D341Med (cell line): ENCODE data around the gene FAM135A.
"Not testable (repeated sequence)": the region's sequence is repeated elsewhere in the genome, so short reads cannot be mapped to it uniquely, and the experiment has no call there.

ENCODE experiments used
- DNase-seq: peaks from one replicate; pipeline ENCODE4 v3.0.0; 2012; ENCODE audit warnings: low spot score

Gene FAM135A

GRCh38 chr6:70459699-70460098, 46.4 kb downstream of the FAM135A start:
- not testable (repeated sequence) for DNase-seq

GRCh38 chr6:70470016-70470415, 56.7 kb downstream of the FAM135A start:
- DNase-seq: no peak

- DNase-seq: not testable (repeated sequence)
Measured at GRCh38 chr6:70470510-70470909, 57.2 kb downstream of the FAM135A start.

GRCh38 chr6:70474751-70475150, 61.4 kb downstream of the FAM135A start:
- no peak for DNase-seq

GRCh38 chr6:70479236-70479635, 65.9 kb downstream of the FAM135A start:
- DNase-seq: peak; percentile 38

- not testable (repeated sequence) for DNase-seq
Measured at GRCh38 chr6:70486638-70487037, 73.3 kb downstream of the FAM135A start.

GRCh38 chr6:70489364-70489763, 76.1 kb downstream of the FAM135A start:
- no peak for DNase-seq

GRCh38 chr6:70494833-70495232, 81.5 kb downstream of the FAM135A start:
- no peak for DNase-seq

GRCh38 chr6:70495790-70496189, 82.5 kb downstream of the FAM135A start:
- not testable (repeated sequence) for DNase-seq

- DNase-seq: no peak
Measured at GRCh38 chr6:70502484-70502883, 89.2 kb downstream of the FAM135A start.

GRCh38 chr6:70503813-70504465, 90.6 kb downstream of the FAM135A start:
- DNase-seq: no peak

- no peak for DNase-seq
Measured at GRCh38 chr6:70506321-70506720, 93.0 kb downstream of the FAM135A start.

- DNase-seq: no peak
Measured at GRCh38 chr6:70507161-70507560, 93.9 kb downstream of the FAM135A start.

- no peak for DNase-seq
Measured at GRCh38 chr6:70508953-70509352, 95.6 kb downstream of the FAM135A start.

GRCh38 chr6:70510600-70510999, 97.3 kb downstream of the FAM135A start:
- no peak for DNase-seq

- DNase-seq: no peak
Measured at GRCh38 chr6:70518723-70519122, 105.4 kb downstream of the FAM135A start.

GRCh38 chr6:70520575-70520974, 107.3 kb downstream of the FAM135A start:
- peak; percentile 38 for DNase-seq

- DNase-seq: no peak
Measured at GRCh38 chr6:70524721-70525286, 111.5 kb downstream of the FAM135A start.

GRCh38 chr6:70527071-70527737, 113.9 kb downstream of the FAM135A start:
- no peak for DNase-seq

- no peak for DNase-seq
Measured at GRCh38 chr6:70530023-70530422, 116.7 kb downstream of the FAM135A start.

- DNase-seq: no peak
Measured at GRCh38 chr6:70531133-70531532, 117.8 kb downstream of the FAM135A start.

GRCh38 chr6:70537266-70537665, 124.0 kb downstream of the FAM135A start:
- DNase-seq: no peak

- no peak for DNase-seq
Measured at GRCh38 chr6:70538376-70538775, 125.1 kb downstream of the FAM135A start.
